H1 (cell line): Measurements from ENCODE around the gene MPP4. TPM values are rescaled to one million over a fixed set of nuclear protein-coding genes. Genes with fewer than 3 reads are reported as not detected.

ENCODE experiments used
- CTCF ChIA-PET: fragments of 300-600 bp; sonication (Branson Sonifier 250); formaldehyde crosslinking; loops from one replicate; lab custom pipeline; 2021; ENCODE audit not compliant: partially characterized antibody; lab: Charles Lee
- POLR2A ChIA-PET: fragments of 300-600 bp; sonication (Branson Sonifier 250); formaldehyde crosslinking; loops from one replicate; lab custom pipeline; 2021; ENCODE audit warnings: inconsistent platforms; ENCODE audit not compliant: partially characterized antibody; lab: Charles Lee
- DNase-seq, 2 experiments: peaks; one replicate each; pipeline versions ENCODE4 v3.0.0 to v3.0.0-alpha.2; 2010 to 2022; ENCODE audit warnings: low spot score in 2 of 2, low read depth in 1 of 2, mixed read lengths in 1 of 2
- FAIRE-seq: peaks from 2 replicates; lab custom pipeline; 2011; peaks lifted over from hg19 to GRCh38; lab: Jason Lieb, UNC
- H2AFZ ChIP-seq: 2 replicates; pipeline ENCODE4 v1.8.1; 2012; ENCODE audit warnings: low read length, inconsistent platforms
- H2AK5ac ChIP-seq: 2 replicates; pipeline ENCODE4 v1.6.1; 2013; ENCODE audit warnings: low read depth, low read length
- H2BK120ac ChIP-seq: replicated peaks from 2 replicates; pipeline ENCODE3; 2013; ENCODE audit warnings: low read depth, low read length, inconsistent platforms
- H2BK12ac ChIP-seq: 2 replicates; pipeline ENCODE4 v1.6.1; 2013; ENCODE audit warnings: low read depth, low read length
- H2BK15ac ChIP-seq: 2 replicates; pipeline ENCODE4 v1.6.1; 2013; ENCODE audit warnings: low read length
- H2BK20ac ChIP-seq: 2 replicates; pipeline ENCODE4 v1.6.1; 2013; ENCODE audit warnings: low read length
- H2BK5ac ChIP-seq: 2 replicates; pipeline ENCODE4 v1.6.1; 2013; ENCODE audit warnings: low read depth, low read length
- H3K14ac ChIP-seq: 2 replicates; pipeline ENCODE4 v1.6.1; 2013; ENCODE audit warnings: inconsistent platforms; ENCODE audit not compliant: insufficient read length
- H3K18ac ChIP-seq: 2 replicates; pipeline ENCODE4 v1.6.1; 2013; ENCODE audit warnings: low read length; ENCODE audit errors: extremely low read depth
- H3K23ac ChIP-seq: 2 replicates; pipeline ENCODE4 v1.6.1; 2013; ENCODE audit warnings: inconsistent platforms; ENCODE audit not compliant: insufficient read length
- H3K23me2 ChIP-seq: 2 replicates; pipeline ENCODE4 v1.6.1; 2013; ENCODE audit warnings: low read depth, low read length
- H3K27ac ChIP-seq: 2 replicates; pipeline ENCODE4 v1.6.1; 2011; ENCODE audit warnings: low read depth, low read length, inconsistent platforms
- H3K27me3 ChIP-seq, 4 experiments: replicated peaks in 1 of 4; 1 replicate in 1 of 4; 2 replicates in 3 of 4; pipeline versions ENCODE4 v1.6.1 to v1.8.1; 2011 to 2013; ENCODE audit warnings: low read length in 3 of 4, mild to moderate bottlenecking in 3 of 4, inconsistent platforms in 2 of 4, mixed read lengths in 2 of 4, moderate library complexity in 1 of 4; ENCODE audit not compliant: control insufficient read depth in 3 of 4, insufficient read depth in 3 of 4; ENCODE audit errors: extremely low read depth in 1 of 4
- H3K36me3 ChIP-seq, 4 experiments: 2 replicates each; pipeline versions ENCODE4 v1.6.1 to v1.8.1; 2011 to 2013; ENCODE audit warnings: mild to moderate bottlenecking in 4 of 4, low read length in 3 of 4, moderate library complexity in 2 of 4, control low read depth in 1 of 4, inconsistent platforms in 1 of 4; ENCODE audit not compliant: insufficient read depth in 4 of 4, control insufficient read depth in 2 of 4
- H3K4ac ChIP-seq: replicated peaks from 2 replicates; pipeline ENCODE3; 2013; ENCODE audit warnings: low read length, low read depth, mixed read lengths, inconsistent platforms; ENCODE audit not compliant: insufficient read length
- H3K4me1 ChIP-seq, 4 experiments: replicated peaks in 1 of 4; 1 replicate in 1 of 4; 2 replicates in 3 of 4; pipeline versions ENCODE4 v1.6.1 to v1.8.1; 2011 to 2013; ENCODE audit warnings: low read length in 3 of 4, inconsistent platforms in 2 of 4, mixed read lengths in 1 of 4; ENCODE audit not compliant: insufficient read depth in 4 of 4, control insufficient read depth in 3 of 4
- H3K4me2 ChIP-seq, 2 experiments: 2 replicates each; pipeline versions ENCODE4 v1.6.1 to v1.8.1; 2011 to 2013; ENCODE audit warnings: low read depth in 2 of 2, low read length in 2 of 2, control low read depth in 1 of 2, inconsistent platforms in 1 of 2, mild to moderate bottlenecking in 1 of 2; ENCODE audit not compliant: insufficient read depth in 1 of 2
- H3K4me3 ChIP-seq, 4 experiments: fragments of 200-600, 300-600 bp in 1 of 4; sonication (generic), shearing (Covaris generic), sonication (Bioruptor Twin) in 1 of 4; 2 replicates each; pipeline versions ENCODE4 v1.5.1 to v1.8.1; 2011 to 2016; ENCODE audit warnings: low read length in 4 of 4, low read depth in 3 of 4, control low read depth in 2 of 4, inconsistent platforms in 2 of 4, mild to moderate bottlenecking in 2 of 4, mixed read lengths in 1 of 4, moderate library complexity in 1 of 4; ENCODE audit not compliant: insufficient read depth in 2 of 4; ENCODE audit errors: extremely low read depth in 1 of 4
- H3K56ac ChIP-seq: replicated peaks from 2 replicates; pipeline ENCODE3; 2013; ENCODE audit warnings: low read depth, mild to moderate bottlenecking, mixed read lengths, low read length, inconsistent platforms; ENCODE audit not compliant: insufficient read length
- H3K79me1 ChIP-seq: 2 replicates; pipeline ENCODE4 v1.6.1; 2013; ENCODE audit warnings: low read depth, low read length, control low read depth
- H3K79me2 ChIP-seq, 2 experiments: 2 replicates each; pipeline versions ENCODE4 v1.6.1 to v1.8.1; 2012 to 2013; ENCODE audit warnings: low read length in 2 of 2, mild to moderate bottlenecking in 2 of 2, inconsistent platforms in 1 of 2; ENCODE audit not compliant: insufficient read depth in 2 of 2, control insufficient read depth in 1 of 2
- H3K9ac ChIP-seq, 4 experiments: replicated peaks in 1 of 4; 1 replicate in 1 of 4; 2 replicates in 3 of 4; pipeline versions ENCODE4 v1.6.1 to v1.8.1; 2011 to 2013; ENCODE audit warnings: low read depth in 3 of 4, low read length in 3 of 4, control low read depth in 2 of 4, mild to moderate bottlenecking in 2 of 4, moderate library complexity in 2 of 4, inconsistent platforms in 1 of 4; ENCODE audit errors: extremely low read depth in 1 of 4
- H3K9me3 ChIP-seq, 2 experiments: 2 replicates each; pipeline versions ENCODE4 v1.6.1 to v1.8.1; 2012 to 2013; ENCODE audit warnings: mild to moderate bottlenecking in 2 of 2, moderate library complexity in 2 of 2, control low read depth in 1 of 2, inconsistent platforms in 1 of 2, low read depth in 1 of 2, low read length in 1 of 2, mixed read lengths in 1 of 2; ENCODE audit not compliant: insufficient read depth in 2 of 2
- H4K20me1 ChIP-seq, 2 experiments: replicated peaks in 1 of 2; 2 replicates each; pipeline versions ENCODE3 to v1.8.1; 2011 to 2013; ENCODE audit warnings: inconsistent platforms in 2 of 2, low read length in 2 of 2, mild to moderate bottlenecking in 1 of 2; ENCODE audit not compliant: insufficient read depth in 2 of 2, control insufficient read depth in 1 of 2
- H4K5ac ChIP-seq: 2 replicates; pipeline ENCODE4 v1.6.1; 2013; ENCODE audit warnings: low read length, low read depth, mixed read lengths, inconsistent platforms; ENCODE audit not compliant: insufficient read length
- H4K8ac ChIP-seq: 2 replicates; pipeline ENCODE4 v1.8.0; 2013; ENCODE audit warnings: mild to moderate bottlenecking, moderate library complexity, low read length, inconsistent platforms; ENCODE audit not compliant: insufficient read depth; ENCODE audit errors: extremely low read depth
- H4K91ac ChIP-seq: replicated peaks from 2 replicates; pipeline ENCODE3; 2013; ENCODE audit warnings: low read length, mixed read lengths, inconsistent platforms; ENCODE audit not compliant: insufficient read length
- CBX8 ChIP-seq: fragments of 300-800, 300-1000 bp; sonication (generic); IDR thresholded peaks from 2 replicates; pipeline ENCODE4 v1.7.1; 2016; ENCODE audit warnings: low read depth, low read length, borderline replicate concordance
- CREB1 ChIP-seq: IDR thresholded peaks from 2 replicates; pipeline ENCODE4 v1.6.1; 2012; ENCODE audit warnings: inconsistent platforms
- CTBP2 ChIP-seq: IDR thresholded peaks from 2 replicates; pipeline ENCODE4 v1.7.0; 2011; ENCODE audit warnings: borderline replicate concordance, mild to moderate bottlenecking, moderate library complexity, mixed read lengths, low read length; ENCODE audit not compliant: insufficient read depth, insufficient read length
- EGR1 ChIP-seq: IDR thresholded peaks from 2 replicates; pipeline ENCODE4 v1.6.1; 2011; ENCODE audit warnings: low read depth, low read length, borderline replicate concordance
- GTF2F1 ChIP-seq: IDR thresholded peaks from 2 replicates; pipeline ENCODE4 v1.6.1; 2012; ENCODE audit warnings: low read depth, low read length, improper control_type of control experiment, borderline replicate concordance
- JUN ChIP-seq: IDR thresholded peaks from 2 replicates; pipeline ENCODE4 v1.6.1; 2011; ENCODE audit warnings: low read depth, mild to moderate bottlenecking, improper control_type of control experiment, low read length
- RBBP5 ChIP-seq: IDR thresholded peaks from 2 replicates; pipeline ENCODE4 v1.7.1; 2012; ENCODE audit warnings: low read depth, mild to moderate bottlenecking, inconsistent platforms, low read length, moderate library complexity, borderline replicate concordance
- SAP30 ChIP-seq: fragments of 300-600 bp; sonication (generic); IDR thresholded peaks from 2 replicates; pipeline ENCODE4 v1.7.1; 2012; ENCODE audit warnings: low read length, moderate library complexity, mild to moderate bottlenecking, inconsistent platforms; ENCODE audit not compliant: insufficient read depth, insufficient replicate concordance
- SIX5 ChIP-seq: IDR thresholded peaks from 2 replicates; pipeline ENCODE4 v1.6.1; 2011; ENCODE audit warnings: mild to moderate bottlenecking, low read depth, low read length
- SP1 ChIP-seq: IDR thresholded peaks from 2 replicates; pipeline ENCODE4 v1.6.1; 2011; ENCODE audit warnings: low read depth, low read length
- TAF1 ChIP-seq: IDR thresholded peaks from 2 replicates; pipeline ENCODE4 v1.6.1; 2011; ENCODE audit warnings: mild to moderate bottlenecking, low read depth, low read length
- TBP ChIP-seq: IDR thresholded peaks from 2 replicates; pipeline ENCODE4 v1.6.1; 2011; ENCODE audit warnings: low read depth, low read length, improper control_type of control experiment
- YY1 ChIP-seq: IDR thresholded peaks from 2 replicates; pipeline ENCODE4 v1.6.1; 2011; ENCODE audit warnings: low read depth, mild to moderate bottlenecking, low read length
- WGBS, 2 experiments: shearing (Covaris generic) in 1 of 2; methylation state at CpG; one replicate each; pipeline versions ENCODE4 v1.1.6 to v1.1.7; 2013 to 2015; ENCODE audit warnings: low lambda C conversion rate in 2 of 2, mixed read lengths in 2 of 2, inconsistent platforms in 1 of 2, low coverage in 1 of 2, missing lambda C conversion rate in 1 of 2; ENCODE audit not compliant: insufficient replicate concordance in 2 of 2, insufficient coverage in 1 of 2, insufficient read length in 1 of 2; ENCODE audit errors: extremely low coverage in 1 of 2, missing lambda C conversion rate in 1 of 2; 5-methylcytosine and 5-hydroxymethylcytosine counted together
- polyA plus RNA-seq, 7 experiments: library from polyadenylated mRNA; depleted of rRNA in 3 of 7; stranded (reverse) in 5 of 7; unstranded in 2 of 7; fragments of >200 nt in 5 of 7; fragments of 200-250 nt in 2 of 7; gene quantifications; 1 replicate in 5 of 7; 2 replicates in 1 of 7; 4 replicates in 1 of 7; pipeline versions ENCODE4 v1.2.1 to v1.2.3, GENCODE V29; 2011 to 2013; ENCODE audit warnings: missing spikeins in 2 of 7, mixed read lengths in 2 of 7
- total RNA-seq: library from RNA; stranded (reverse); fragmentation: NEBNext Ultra II Directional; extraction: Animal tissue kit (Norgen Biotek cat#: 25700); gene quantifications from 2 replicates; pipeline ENCODE4 v1.2.1, GENCODE V29; 2021
- TF ChIP-seq, protein P1 (sequence below): IDR thresholded peaks from 2 replicates; pipeline ENCODE4 v1.6.1; 2012; ENCODE audit warnings: inconsistent platforms

MPP4 gene
- total and polyA plus RNA-seq, 2 of the 8 experiments (the other 6 are each of a cell fraction or from before 2014, with no cell fraction given), result not detected

DNA sequence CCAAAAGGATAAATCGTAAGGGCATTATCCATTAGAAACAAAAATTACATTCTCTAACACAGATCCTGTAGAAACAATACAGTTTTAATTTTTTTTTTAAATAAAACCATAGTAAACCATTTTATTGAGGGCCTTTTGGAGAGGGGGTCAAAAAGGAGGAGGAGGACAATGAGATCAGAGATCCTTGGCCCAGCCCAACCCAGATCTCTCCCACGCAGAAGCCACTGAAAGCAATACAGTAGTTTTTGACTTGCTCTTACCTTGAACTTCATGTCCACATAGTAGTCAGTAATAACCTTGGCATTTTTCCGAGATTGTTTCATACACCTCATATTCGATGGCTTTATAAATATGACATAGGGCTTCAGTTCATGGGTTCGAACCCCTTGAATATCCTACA is 51.0 kb downstream of the MPP4 start:
- H3K4me3 ChIP-seq, result no peak overlapping the region
- WGBS, 2 experiments, result 92% methylated on average over 5 of the region's 5 CpGs; no CpG with 5 or more reads in 1 of the 2 experiments

More for the DNA sequence above, 51.0 kb downstream of the MPP4 start:
- H2AK5ac ChIP-seq, result no peak overlapping the region
- H2BK15ac ChIP-seq, result no peak overlapping the region
- H4K91ac ChIP-seq, result no peak overlapping the region
- no peaks in the 10 kb centered on the region for H4K20me1 ChIP-seq
- no peak overlapping the region for H2BK20ac ChIP-seq
- H3K56ac ChIP-seq, result no peak overlapping the region
- no peaks in the 10 kb centered on the region for H3K27me3 ChIP-seq
- no peak overlapping the region for H4K8ac ChIP-seq
- H3K18ac ChIP-seq, result no peak overlapping the region
- H3K9ac ChIP-seq, result no peak overlapping the region
- H3K79me1 ChIP-seq, result no peaks in the 10 kb centered on the region
- H2BK120ac ChIP-seq, result no peak overlapping the region
- H4K5ac ChIP-seq, result no peak overlapping the region
- no peaks in the 10 kb centered on the region for H3K9me3 ChIP-seq
- ChIA-PET CTCF (interaction anchor here (0.6 to 2.0 kb wide), 4 partner anchors 19 to 524 kb away, joined by 3 to 6 read pairs (median 4); partner anchors contain the start of gene CASP10), POLR2A (no interaction called here)
- TF ChIP-seq SP1 (no peak), SAP30 (no peak), EGR1 (no peak), TAF1 (no peak), SIX5 (no peak), CREB1 (no peak), YY1 (no peak), JUN (no peak), TBP (no peak), CBX8 (no peak), RBBP5 (no peak), GTF2F1 (no peak), CTBP2 (no peak)
- TF ChIP-seq, protein P1, sequence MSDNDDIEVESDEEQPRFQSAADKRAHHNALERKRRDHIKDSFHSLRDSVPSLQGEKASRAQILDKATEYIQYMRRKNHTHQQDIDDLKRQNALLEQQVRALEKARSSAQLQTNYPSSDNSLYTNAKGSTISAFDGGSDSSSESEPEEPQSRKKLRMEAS, result no peak
- H3K79me2 ChIP-seq, result no peaks in the 10 kb centered on the region
- DNase-seq (no peak), FAIRE-seq (no peak)
- H2AFZ ChIP-seq, result no peak overlapping the region
- peaks cover 0 to 5% (median 0%) of the 10 kb centered on the region in 4 experiments; a peak in 1 of 7 replicates for H3K4me1 ChIP-seq
- no peak overlapping the region for H3K4me2 ChIP-seq
- no peak overlapping the region for H2BK5ac ChIP-seq
- H3K23ac ChIP-seq, result no peak overlapping the region
- no peaks in the 10 kb centered on the region for H3K36me3 ChIP-seq
- H3K14ac ChIP-seq, result no peak overlapping the region
- no peak overlapping the region for H2BK12ac ChIP-seq
- no peak overlapping the region for H3K27ac ChIP-seq
- H3K23me2 ChIP-seq, result no peaks in the 10 kb centered on the region; the same call in 1 of the 2 replicates
- H3K4ac ChIP-seq, result no peak overlapping the region
